ENCODE results near the gene S1PR5. TPM values are rescaled to one million over a fixed set of nuclear protein-coding genes. Genes with fewer than 3 reads are reported as not detected.

S1PR5 gene
- total and polyA plus RNA-seq, 9 of the 15 experiments (the other 6 are each of a cell fraction or from before 2014, with no cell fraction given): 0.03 to 0.54 (median 0.35) TPM; not detected in 4

DNA sequence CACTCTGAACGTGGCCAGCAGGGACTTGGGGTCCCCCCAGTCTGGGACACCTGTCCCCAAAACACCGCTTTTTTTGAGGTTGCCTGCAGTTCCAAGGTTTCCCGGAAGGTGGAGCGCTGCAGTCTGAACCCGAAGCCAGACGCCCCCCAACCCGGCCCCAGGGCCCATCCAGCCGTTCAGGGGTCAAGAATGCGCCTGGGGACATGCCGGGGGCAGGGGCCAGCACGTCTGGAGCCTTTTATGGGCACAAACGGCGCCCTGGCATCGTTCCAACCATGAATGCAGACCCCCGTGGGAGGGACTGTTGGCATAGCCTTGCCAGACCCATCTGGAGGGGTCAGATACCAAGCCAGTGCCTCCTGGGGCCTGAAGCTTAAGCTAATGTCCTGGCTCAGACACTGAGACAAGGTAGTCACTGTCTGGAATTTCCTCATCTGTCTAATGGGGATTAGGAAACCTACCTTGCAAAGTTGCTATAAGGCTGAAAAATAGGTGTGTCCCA is 6.9 kb downstream of the S1PR5 start (continued):
- TF ChIP-seq NFIC (IDR thresholded peaks at IDR 0.05) (peak; percentile 88), PRPF4 (IDR thresholded peaks at IDR 0.05; ENCODE audit: insufficient read depth, low read depth, low read length, poor library complexity, severe bottlenecking) (no peak), SRSF9 (IDR thresholded peaks at IDR 0.05; ENCODE audit: borderline replicate concordance, low read depth, low read length) (no peak), ETV5 (CRISPR knock-in tag; IDR thresholded peaks at IDR 0.05; ENCODE audit: low read depth) (no peak), HMGXB4 (CRISPR knock-in tag; IDR thresholded peaks at IDR 0.05) (no peak), ZNF384 (IDR thresholded peaks at IDR 0.05; ENCODE audit: low read depth, low read length) (0 out of 2 replicates have a peak, but pooled peaks have one; percentile 18), ESRRB (CRISPR knock-in tag; IDR thresholded peaks at IDR 0.05; ENCODE audit: borderline replicate concordance) (no peak), E2F3 (CRISPR knock-in tag; IDR thresholded peaks at IDR 0.05) (no peak), NONO (IDR thresholded peaks at IDR 0.05; ENCODE audit: low read depth in 2 of 2, low read length in 1 of 2) (no peak), SMC3 (conservative IDR thresholded peaks at IDR 0.05; ENCODE audit: insufficient read depth, low read depth, low read length) (no peak), CBFA2T2 (conservative IDR thresholded peaks at IDR 0.05) (no peak), YBX1 (IDR thresholded peaks at IDR 0.05) (no peak)
- TF ChIP-seq, protein P1, sequence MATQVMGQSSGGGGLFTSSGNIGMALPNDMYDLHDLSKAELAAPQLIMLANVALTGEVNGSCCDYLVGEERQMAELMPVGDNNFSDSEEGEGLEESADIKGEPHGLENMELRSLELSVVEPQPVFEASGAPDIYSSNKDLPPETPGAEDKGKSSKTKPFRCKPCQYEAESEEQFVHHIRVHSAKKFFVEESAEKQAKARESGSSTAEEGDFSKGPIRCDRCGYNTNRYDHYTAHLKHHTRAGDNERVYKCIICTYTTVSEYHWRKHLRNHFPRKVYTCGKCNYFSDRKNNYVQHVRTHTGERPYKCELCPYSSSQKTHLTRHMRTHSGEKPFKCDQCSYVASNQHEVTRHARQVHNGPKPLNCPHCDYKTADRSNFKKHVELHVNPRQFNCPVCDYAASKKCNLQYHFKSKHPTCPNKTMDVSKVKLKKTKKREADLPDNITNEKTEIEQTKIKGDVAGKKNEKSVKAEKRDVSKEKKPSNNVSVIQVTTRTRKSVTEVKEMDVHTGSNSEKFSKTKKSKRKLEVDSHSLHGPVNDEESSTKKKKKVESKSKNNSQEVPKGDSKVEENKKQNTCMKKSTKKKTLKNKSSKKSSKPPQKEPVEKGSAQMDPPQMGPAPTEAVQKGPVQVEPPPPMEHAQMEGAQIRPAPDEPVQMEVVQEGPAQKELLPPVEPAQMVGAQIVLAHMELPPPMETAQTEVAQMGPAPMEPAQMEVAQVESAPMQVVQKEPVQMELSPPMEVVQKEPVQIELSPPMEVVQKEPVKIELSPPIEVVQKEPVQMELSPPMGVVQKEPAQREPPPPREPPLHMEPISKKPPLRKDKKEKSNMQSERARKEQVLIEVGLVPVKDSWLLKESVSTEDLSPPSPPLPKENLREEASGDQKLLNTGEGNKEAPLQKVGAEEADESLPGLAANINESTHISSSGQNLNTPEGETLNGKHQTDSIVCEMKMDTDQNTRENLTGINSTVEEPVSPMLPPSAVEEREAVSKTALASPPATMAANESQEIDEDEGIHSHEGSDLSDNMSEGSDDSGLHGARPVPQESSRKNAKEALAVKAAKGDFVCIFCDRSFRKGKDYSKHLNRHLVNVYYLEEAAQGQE (IDR thresholded peaks at IDR 0.05; ENCODE audit: borderline replicate concordance): peak; percentile 34; the same call in 1 of the 2 replicates
- TF ChIP-seq, protein P1 (CRISPR knock-in tag; IDR thresholded peaks at IDR 0.05; ENCODE audit: low read depth): no peak
- TF ChIP-seq, protein P2, sequence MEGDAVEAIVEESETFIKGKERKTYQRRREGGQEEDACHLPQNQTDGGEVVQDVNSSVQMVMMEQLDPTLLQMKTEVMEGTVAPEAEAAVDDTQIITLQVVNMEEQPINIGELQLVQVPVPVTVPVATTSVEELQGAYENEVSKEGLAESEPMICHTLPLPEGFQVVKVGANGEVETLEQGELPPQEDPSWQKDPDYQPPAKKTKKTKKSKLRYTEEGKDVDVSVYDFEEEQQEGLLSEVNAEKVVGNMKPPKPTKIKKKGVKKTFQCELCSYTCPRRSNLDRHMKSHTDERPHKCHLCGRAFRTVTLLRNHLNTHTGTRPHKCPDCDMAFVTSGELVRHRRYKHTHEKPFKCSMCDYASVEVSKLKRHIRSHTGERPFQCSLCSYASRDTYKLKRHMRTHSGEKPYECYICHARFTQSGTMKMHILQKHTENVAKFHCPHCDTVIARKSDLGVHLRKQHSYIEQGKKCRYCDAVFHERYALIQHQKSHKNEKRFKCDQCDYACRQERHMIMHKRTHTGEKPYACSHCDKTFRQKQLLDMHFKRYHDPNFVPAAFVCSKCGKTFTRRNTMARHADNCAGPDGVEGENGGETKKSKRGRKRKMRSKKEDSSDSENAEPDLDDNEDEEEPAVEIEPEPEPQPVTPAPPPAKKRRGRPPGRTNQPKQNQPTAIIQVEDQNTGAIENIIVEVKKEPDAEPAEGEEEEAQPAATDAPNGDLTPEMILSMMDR (IDR thresholded peaks at IDR 0.05 in 2 of 3, conservative IDR thresholded peaks at IDR 0.05 in 1 of 3; ENCODE audit: insufficient read depth in 2 of 3, low read depth in 1 of 3, low read length in 3 of 3): peak; percentile 65 to 93 (median 65)
- TF ChIP-seq, protein P3, sequence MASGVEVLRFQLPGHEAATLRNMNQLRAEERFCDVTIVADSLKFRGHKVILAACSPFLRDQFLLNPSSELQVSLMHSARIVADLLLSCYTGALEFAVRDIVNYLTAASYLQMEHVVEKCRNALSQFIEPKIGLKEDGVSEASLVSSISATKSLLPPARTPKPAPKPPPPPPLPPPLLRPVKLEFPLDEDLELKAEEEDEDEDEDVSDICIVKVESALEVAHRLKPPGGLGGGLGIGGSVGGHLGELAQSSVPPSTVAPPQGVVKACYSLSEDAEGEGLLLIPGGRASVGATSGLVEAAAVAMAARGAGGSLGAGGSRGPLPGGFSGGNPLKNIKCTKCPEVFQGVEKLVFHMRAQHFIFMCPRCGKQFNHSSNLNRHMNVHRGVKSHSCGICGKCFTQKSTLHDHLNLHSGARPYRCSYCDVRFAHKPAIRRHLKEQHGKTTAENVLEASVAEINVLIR (CRISPR knock-in tag; IDR thresholded peaks at IDR 0.05): no peak

All from K562 (cell line).